Sigmoid colon (tissue), 7 donors: ENCODE measurements around the gene GRXCR2. TPM values are rescaled to one million over a fixed set of nuclear protein-coding genes. Genes with fewer than 3 reads are reported as not detected.

Source experiments
- DNase-seq: peaks from one replicate; pipeline ENCODE4 v3.0.0-alpha.2; 2019
- H3K27ac ChIP-seq, 4 donors: fragments of 200-600 bp; sonication (generic); one replicate each; pipeline ENCODE4 v1.5.1; 2016 to 2019; ENCODE audit warnings: mild to moderate bottlenecking in 1 of 4
- H3K27me3 ChIP-seq, 3 donors: fragments of 200-600 bp; sonication (generic); one replicate each; pipeline ENCODE4 v1.5.1; 2019; ENCODE audit warnings: mild to moderate bottlenecking in 1 of 3
- H3K36me3 ChIP-seq, 4 donors: fragments of 200-600 bp; sonication (generic); one replicate each; pipeline ENCODE4 v1.5.1; 2016 to 2019
- H3K4me1 ChIP-seq, 4 donors: fragments of 200-600 bp; sonication (generic); one replicate each; pipeline ENCODE4 v1.5.1; 2017 to 2019
- H3K4me3 ChIP-seq, 4 donors: fragments of 200-600 bp; sonication (generic); one replicate each; pipeline ENCODE4 v1.5.1; 2017 to 2019; ENCODE audit warnings: mild to moderate bottlenecking in 2 of 4, moderate library complexity in 1 of 4
- H3K9me3 ChIP-seq, 4 donors: fragments of 200-600 bp in 3 of 4; sonication (generic) in 3 of 4; one replicate each; pipeline versions ENCODE4 v1.5.1 to v1.6.1; 2013 to 2019
- EP300 ChIP-seq, 4 donors: sonication (generic); formaldehyde crosslinking; IDR thresholded peaks; one replicate each; pipeline ENCODE4 v1.6.1; 2017; ENCODE audit warnings: antibody characterized with exemption in 4 of 4
- POLR2A ChIP-seq, 2 donors: fragments of 450-650 bp; IDR thresholded peaks; one replicate each; pipeline ENCODE4 v1.6.1; 2016; ENCODE audit warnings: antibody characterized with exemption in 2 of 2, mild to moderate bottlenecking in 2 of 2, moderate library complexity in 2 of 2
- POLR2AphosphoS5 ChIP-seq, 4 donors: sonication (generic); formaldehyde crosslinking; IDR thresholded peaks; one replicate each; pipeline ENCODE4 v1.6.1; 2017; ENCODE audit warnings: antibody characterized with exemption in 4 of 4
- WGBS, 2 donors: extraction: QIAGEN DNeasy Blood & Tissue Kit; methylation state at CpG; one replicate each; pipeline ENCODE4 v1.1.7; 2013; 5-methylcytosine and 5-hydroxymethylcytosine counted together
- intact Hi-C: fragments of 100-400 bp; cut with DNase I; formaldehyde crosslinking; loops from one replicate; pipeline ENCODE4 v1.15.1; 2023
- polyA plus RNA-seq, 3 donors: library from polyadenylated mRNA; stranded (reverse); fragments of 200-250 nt; gene quantifications; one replicate each; pipeline ENCODE4 v1.2.3, GENCODE V29; 2013
- total RNA-seq, 4 donors: library from RNA; depleted of rRNA; stranded (reverse); fragments of >200 nt; gene quantifications; one replicate each; pipeline ENCODE4 v1.1.0, GENCODE V29; 2016
- TF ChIP-seq, protein P1 (sequence below), 4 experiments: fragments of 450-650 bp in 3 of 4; fragments of 200-600 bp in 1 of 4; IDR thresholded peaks; one replicate each; pipeline ENCODE4 v1.5.1; 2016 to 2019; ENCODE audit warnings: antibody characterized with exemption in 4 of 4, mild to moderate bottlenecking in 3 of 4, moderate library complexity in 2 of 4
- donor health status: healthy with polysubstance abuse.
- donor health status: Bipolar disorder and iron deficiency.
- donor health status: healthy.

GRXCR2 gene
- total and polyA plus RNA-seq, 7 donors: not detected

DNA sequence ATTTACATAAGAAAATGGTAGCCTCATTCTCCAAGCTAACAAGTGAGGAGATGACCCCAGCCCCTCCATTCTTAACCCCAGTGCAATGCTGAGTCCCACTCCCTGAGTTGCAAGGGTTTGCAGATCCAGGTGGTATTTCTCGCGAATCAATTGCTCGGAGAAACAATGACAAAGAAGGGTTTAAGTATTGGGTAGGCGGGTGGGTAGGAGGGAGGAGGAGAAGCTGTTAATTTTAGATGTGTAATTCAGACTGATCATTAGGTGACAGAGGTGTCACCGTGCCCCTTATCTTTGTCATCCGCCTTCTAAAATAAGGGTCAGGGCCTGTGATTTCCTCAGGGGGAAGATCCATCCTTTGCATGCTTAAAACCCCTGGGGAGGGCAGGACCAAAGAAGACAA, 46.6 kb upstream of the GRXCR2 start:
- H3K27ac ChIP-seq: no peak overlapping the region
- H3K4me1 ChIP-seq: peaks cover 0 to 8% (median under 1%) of the 10 kb centered on the region in 4 donors
- 89 to 90% methylated on average over 6 of the region's 6 CpGs for WGBS, 2 donors
- TF ChIP-seq EP300 (IDR thresholded peaks at IDR 0.05) (no peak), POLR2A (IDR thresholded peaks at IDR 0.05) (no peak), POLR2AphosphoS5 (IDR thresholded peaks at IDR 0.05) (no peak)
- TF ChIP-seq, protein P1, sequence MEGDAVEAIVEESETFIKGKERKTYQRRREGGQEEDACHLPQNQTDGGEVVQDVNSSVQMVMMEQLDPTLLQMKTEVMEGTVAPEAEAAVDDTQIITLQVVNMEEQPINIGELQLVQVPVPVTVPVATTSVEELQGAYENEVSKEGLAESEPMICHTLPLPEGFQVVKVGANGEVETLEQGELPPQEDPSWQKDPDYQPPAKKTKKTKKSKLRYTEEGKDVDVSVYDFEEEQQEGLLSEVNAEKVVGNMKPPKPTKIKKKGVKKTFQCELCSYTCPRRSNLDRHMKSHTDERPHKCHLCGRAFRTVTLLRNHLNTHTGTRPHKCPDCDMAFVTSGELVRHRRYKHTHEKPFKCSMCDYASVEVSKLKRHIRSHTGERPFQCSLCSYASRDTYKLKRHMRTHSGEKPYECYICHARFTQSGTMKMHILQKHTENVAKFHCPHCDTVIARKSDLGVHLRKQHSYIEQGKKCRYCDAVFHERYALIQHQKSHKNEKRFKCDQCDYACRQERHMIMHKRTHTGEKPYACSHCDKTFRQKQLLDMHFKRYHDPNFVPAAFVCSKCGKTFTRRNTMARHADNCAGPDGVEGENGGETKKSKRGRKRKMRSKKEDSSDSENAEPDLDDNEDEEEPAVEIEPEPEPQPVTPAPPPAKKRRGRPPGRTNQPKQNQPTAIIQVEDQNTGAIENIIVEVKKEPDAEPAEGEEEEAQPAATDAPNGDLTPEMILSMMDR (IDR thresholded peaks at IDR 0.05): no peak
- no peaks in the 10 kb centered on the region for H3K9me3 ChIP-seq
- no peak for DNase-seq
- intact Hi-C loops: no loop called here
- H3K27me3 ChIP-seq: no peaks in the 10 kb centered on the region
- no peak overlapping the region for H3K4me3 ChIP-seq
- no peaks in the 10 kb centered on the region for H3K36me3 ChIP-seq

DNA sequence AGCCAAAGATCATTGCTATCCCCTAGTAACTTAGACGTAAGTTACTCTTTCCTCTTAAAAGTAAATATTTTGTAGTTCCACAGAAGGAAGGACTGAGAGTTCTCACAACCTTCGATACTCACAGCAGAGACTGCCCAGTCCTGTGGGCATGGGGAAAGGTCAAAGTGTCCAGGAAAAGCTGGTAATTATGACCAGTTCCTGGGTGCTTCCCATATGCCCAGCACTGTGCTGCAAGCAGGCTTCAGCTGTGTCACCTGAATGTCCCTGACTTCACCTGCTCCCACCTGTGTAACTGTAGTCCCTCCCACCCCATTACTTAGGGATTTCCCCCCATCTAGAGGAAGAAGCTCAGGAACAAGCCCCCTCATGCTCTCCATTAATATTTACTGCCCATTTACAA, 45.6 kb upstream of the GRXCR2 start:
- no peaks in the 10 kb centered on the region for H3K27me3 ChIP-seq
- no peaks in the 10 kb centered on the region for H3K36me3 ChIP-seq
- no peak overlapping the region for H3K27ac ChIP-seq
- no peak for TF ChIP-seq POLR2AphosphoS5 (IDR thresholded peaks at IDR 0.05)
- no peak for TF ChIP-seq POLR2A (IDR thresholded peaks at IDR 0.05)
- TF ChIP-seq, protein P1 (IDR thresholded peaks at IDR 0.05): no peak
- TF ChIP-seq EP300 (IDR thresholded peaks at IDR 0.05): no peak
- H3K4me1 ChIP-seq: peaks cover 0 to 8% (median 0%) of the 10 kb centered on the region in 4 donors
- WGBS, 2 donors: 53 to 78% methylated on average over 2 of the region's 2 CpGs
- intact Hi-C loops: no loop called here
- no peaks in the 10 kb centered on the region for H3K9me3 ChIP-seq
- DNase-seq: no peak
- H3K4me3 ChIP-seq: no peak overlapping the region

DNA sequence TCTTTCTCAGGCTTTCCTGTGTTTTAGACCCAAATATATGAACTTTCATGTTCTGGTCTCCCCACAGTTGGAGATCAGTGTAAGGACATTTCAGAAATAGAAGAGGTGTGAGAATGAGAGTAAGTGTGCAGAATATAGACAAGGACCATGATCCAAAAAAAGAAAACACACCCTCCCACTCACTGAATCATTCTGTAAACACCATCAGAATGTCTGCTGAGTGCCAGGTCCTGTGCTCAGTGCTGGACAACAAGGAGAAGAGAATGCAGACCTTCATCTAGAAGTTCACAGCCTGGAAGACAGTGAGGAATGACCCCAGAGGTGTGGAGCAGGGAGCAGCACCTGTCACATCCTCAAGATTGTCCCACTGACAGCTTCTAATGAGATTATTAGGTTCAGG, 44.5 kb upstream of the GRXCR2 start:
- intact Hi-C loops: no loop called here
- peaks cover 0 to 8% (median 0%) of the 10 kb centered on the region in 4 donors for H3K4me1 ChIP-seq

DNA sequence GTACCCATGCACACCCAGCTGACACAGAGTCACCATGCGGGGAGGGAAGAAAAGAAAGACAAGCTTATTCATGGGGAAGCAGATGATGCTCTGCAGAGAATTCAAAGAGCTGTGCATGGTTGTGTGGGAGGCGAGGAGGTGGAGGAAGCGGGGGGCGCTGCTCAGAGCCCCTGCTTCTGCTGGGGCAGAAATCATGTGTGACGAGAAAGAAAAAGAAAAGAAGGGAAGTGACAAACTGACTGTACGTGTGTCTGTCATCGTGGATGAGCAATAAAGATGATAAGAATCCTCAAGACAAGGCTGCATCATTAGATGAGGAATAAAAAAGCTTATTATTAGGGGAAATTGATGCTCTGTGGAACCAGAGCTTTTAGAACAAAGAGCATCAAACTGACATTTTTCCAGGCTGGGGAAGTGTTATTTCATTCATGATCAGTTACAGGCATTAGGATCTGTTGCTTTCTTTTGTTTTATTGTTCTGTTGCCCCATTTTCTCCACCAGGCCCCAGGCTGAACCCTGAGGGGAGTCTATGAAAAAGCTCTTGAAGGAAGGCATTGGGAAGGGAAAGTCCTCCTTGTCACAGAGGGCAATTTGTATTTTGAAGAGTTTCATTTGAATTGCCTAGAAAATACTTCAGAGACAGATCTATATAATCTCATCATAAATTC, 43.3 kb upstream of the GRXCR2 start:
- H3K4me1 ChIP-seq: peaks cover 0 to 8% (median 0%) of the 10 kb centered on the region in 4 donors
- H3K36me3 ChIP-seq: no peaks in the 10 kb centered on the region
- no peak overlapping the region for H3K4me3 ChIP-seq
- no peak for DNase-seq
- intact Hi-C loops: no loop called here
- no peak overlapping the region for H3K27ac ChIP-seq
- TF ChIP-seq EP300 (IDR thresholded peaks at IDR 0.05): no peak
- TF ChIP-seq, protein P1 (IDR thresholded peaks at IDR 0.05): no peak
- no peak for TF ChIP-seq POLR2AphosphoS5 (IDR thresholded peaks at IDR 0.05)
- TF ChIP-seq POLR2A (IDR thresholded peaks at IDR 0.05): no peak
- H3K9me3 ChIP-seq: no peaks in the 10 kb centered on the region
- H3K27me3 ChIP-seq: no peaks in the 10 kb centered on the region
- WGBS, 2 donors: 84 to 90% methylated on average over 7 of the region's 7 CpGs

More for the DNA sequence above, 44.5 kb upstream of the GRXCR2 start:
- no peaks in the 10 kb centered on the region for H3K9me3 ChIP-seq
- no peak overlapping the region for H3K4me3 ChIP-seq
- TF ChIP-seq, protein P1 (IDR thresholded peaks at IDR 0.05): no peak
- TF ChIP-seq POLR2AphosphoS5 (IDR thresholded peaks at IDR 0.05) (no peak), EP300 (IDR thresholded peaks at IDR 0.05) (no peak), POLR2A (IDR thresholded peaks at IDR 0.05) (no peak)
- H3K27me3 ChIP-seq: no peaks in the 10 kb centered on the region
- no peak for DNase-seq
- H3K36me3 ChIP-seq: no peaks in the 10 kb centered on the region
- H3K27ac ChIP-seq: no peak overlapping the region

DNA sequence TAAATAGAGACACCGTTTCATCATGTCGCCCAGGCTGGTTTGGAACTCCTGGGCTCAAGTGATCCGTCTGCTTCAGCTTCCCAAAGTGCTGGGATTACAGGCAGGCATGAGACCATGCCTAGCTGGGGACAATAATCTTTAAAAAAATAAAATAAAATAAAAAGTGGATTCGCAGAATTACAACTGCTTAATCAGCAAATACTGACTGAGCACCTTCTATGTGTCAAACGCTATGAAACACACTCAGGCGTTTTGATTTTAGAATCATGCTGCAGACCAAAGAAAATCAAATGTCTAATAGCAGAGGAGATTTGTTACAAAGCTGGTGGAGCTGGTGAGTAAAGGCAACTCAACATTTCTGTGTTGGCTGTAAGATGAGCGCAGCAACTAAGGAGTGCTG, 40.9 kb upstream of the GRXCR2 start:
- TF ChIP-seq, protein P1 (IDR thresholded peaks at IDR 0.05): no peak
- TF ChIP-seq EP300 (IDR thresholded peaks at IDR 0.05) (no peak), POLR2AphosphoS5 (IDR thresholded peaks at IDR 0.05) (no peak), POLR2A (IDR thresholded peaks at IDR 0.05) (no peak)
- intact Hi-C loops: no loop called here
- WGBS, 2 donors: 94% methylated on average over 7 of the region's 7 CpGs
- Histone ChIP-seq H3K27ac (no peak overlapping the region), H3K4me1 (peaks cover 0 to 8% (median 0%) of the 10 kb centered on the region in 4 donors), H3K9me3 (no peaks in the 10 kb centered on the region), H3K36me3 (no peaks in the 10 kb centered on the region), H3K27me3 (no peaks in the 10 kb centered on the region), H3K4me3 (no peak overlapping the region)
- DNase-seq: no peak
